ENCODE results near the gene CYTH3. TPM values are rescaled to one million over a fixed set of nuclear protein-coding genes. Genes with fewer than 3 reads are reported as not detected.
A peak's percentile ranks its signal among the peaks of the same experiment; 100 is the strongest.

CYTH3 gene
- total and polyA plus RNA-seq, 9 of the 15 experiments (the other 6 are each of a cell fraction or from before 2014, with no cell fraction given), result 0.25 to 15.2 (median 11.4) TPM

DNA sequence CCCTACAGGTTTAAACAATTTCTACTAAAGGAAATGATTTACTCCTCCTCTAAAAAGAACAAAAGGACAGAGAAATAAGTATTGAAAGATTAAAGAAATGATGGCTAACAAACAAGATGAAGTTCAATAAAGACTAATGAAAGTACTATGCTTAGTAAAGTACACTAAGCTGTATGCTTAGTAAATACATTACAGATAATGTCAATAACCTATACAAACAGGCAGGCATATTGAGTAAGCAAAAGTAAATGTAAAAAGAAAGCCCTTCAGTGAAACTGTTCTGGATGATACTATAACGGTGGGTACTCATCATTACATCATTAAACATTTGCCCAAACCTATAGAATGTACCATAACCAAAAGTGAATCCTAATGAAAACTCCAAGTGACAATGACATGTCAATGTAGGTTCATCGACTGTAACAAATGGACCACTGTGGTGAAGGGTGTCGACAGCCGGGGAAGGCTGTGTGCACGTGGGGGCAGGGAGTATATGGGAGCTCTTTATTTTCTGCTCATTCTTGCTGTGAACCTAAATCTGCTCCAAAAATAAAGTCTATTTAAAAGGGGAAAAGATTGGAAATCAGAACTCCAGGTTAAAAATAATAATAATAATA is 34.0 kb downstream of the CYTH3 start:
- 61% methylated on average over 5 of the region's 5 CpGs for WGBS (ENCODE audit: insufficient coverage, low coverage, missing lambda C conversion rate)
- no peak overlapping the region for H3K4me3 ChIP-seq
- no peak overlapping the region for H3K9ac ChIP-seq (ENCODE audit: insufficient read depth in 1 of 2, low read depth in 2 of 2, low read length in 2 of 2)
- FAIRE-seq (no peak), ATAC-seq (no peak), DNase-seq (ENCODE audit: extremely low read depth in 1 of 4, low spot score in 3 of 4) (no peak)
- H3K27me3 ChIP-seq (ENCODE audit: control insufficient read depth in 2 of 2, insufficient read depth in 2 of 2, low read length in 2 of 2), result no peaks in the 10 kb centered on the region
- no peak overlapping the region for H3K27ac ChIP-seq (ENCODE audit: extremely low read depth, low read depth, low read length)
- no peak overlapping the region for H2AFZ ChIP-seq (ENCODE audit: low read depth, low read length)
- no peaks in the 10 kb centered on the region for H3K9me3 ChIP-seq (replicated peaks; ENCODE audit: control insufficient read depth, insufficient read depth, low read depth, low read length)
- H4K20me1 ChIP-seq (replicated peaks; ENCODE audit: control insufficient read depth, insufficient read depth, low read length), result no peaks in the 10 kb centered on the region
- peaks cover 0 to 7% of the 10 kb centered on the region in 2 experiments; a peak in 2 of 5 replicates for H3K4me1 ChIP-seq (replicated peaks in 1 of 2; ENCODE audit: control insufficient read depth in 2 of 2, insufficient read depth in 2 of 2, low read length in 2 of 2)
- H3K79me2 ChIP-seq (ENCODE audit: control insufficient read depth, insufficient read depth, low read length), result peaks cover 13% of the 10 kb centered on the region; the same call in 2 of the 3 replicates
- POLR2A ChIA-PET, result no interaction called here
- no peaks in the 10 kb centered on the region for H3K36me3 ChIP-seq (ENCODE audit: control insufficient read depth, insufficient read depth, low read length)
- no TSS peak for BruUV-seq (replicated peaks)
- no peaks in the 10 kb centered on the region for H3K9me1 ChIP-seq (ENCODE audit: control insufficient read depth, insufficient read depth, low read length)
- in situ Hi-C loops (cut with MboI) (no loop called here), intact Hi-C loops (cut with micrococcal nuclease) (no loop called here)
- CTCF ChIA-PET (ENCODE audit: low intra/inter-chr PET ratio), result no interaction called here
- H3K4me2 ChIP-seq (ENCODE audit: insufficient read depth, low read length), result no peak overlapping the region
- TF ChIP-seq PBX2 (CRISPR knock-in tag; IDR thresholded peaks at IDR 0.05; ENCODE audit: low read depth) (no peak), PBX2 (tag; conservative IDR thresholded peaks at IDR 0.05; ENCODE audit: low read depth) (0 out of 2 replicates have a peak, but pooled peaks have one; percentile 7), SP2 (IDR thresholded peaks at IDR 0.05; ENCODE audit: extremely low read depth, low read depth, low read length, poor library complexity, severe bottlenecking) (no peak), ILK (tag; IDR thresholded peaks at IDR 0.05; ENCODE audit: borderline replicate concordance, low read depth) (no peak)
- TF ChIP-seq, protein P1, sequence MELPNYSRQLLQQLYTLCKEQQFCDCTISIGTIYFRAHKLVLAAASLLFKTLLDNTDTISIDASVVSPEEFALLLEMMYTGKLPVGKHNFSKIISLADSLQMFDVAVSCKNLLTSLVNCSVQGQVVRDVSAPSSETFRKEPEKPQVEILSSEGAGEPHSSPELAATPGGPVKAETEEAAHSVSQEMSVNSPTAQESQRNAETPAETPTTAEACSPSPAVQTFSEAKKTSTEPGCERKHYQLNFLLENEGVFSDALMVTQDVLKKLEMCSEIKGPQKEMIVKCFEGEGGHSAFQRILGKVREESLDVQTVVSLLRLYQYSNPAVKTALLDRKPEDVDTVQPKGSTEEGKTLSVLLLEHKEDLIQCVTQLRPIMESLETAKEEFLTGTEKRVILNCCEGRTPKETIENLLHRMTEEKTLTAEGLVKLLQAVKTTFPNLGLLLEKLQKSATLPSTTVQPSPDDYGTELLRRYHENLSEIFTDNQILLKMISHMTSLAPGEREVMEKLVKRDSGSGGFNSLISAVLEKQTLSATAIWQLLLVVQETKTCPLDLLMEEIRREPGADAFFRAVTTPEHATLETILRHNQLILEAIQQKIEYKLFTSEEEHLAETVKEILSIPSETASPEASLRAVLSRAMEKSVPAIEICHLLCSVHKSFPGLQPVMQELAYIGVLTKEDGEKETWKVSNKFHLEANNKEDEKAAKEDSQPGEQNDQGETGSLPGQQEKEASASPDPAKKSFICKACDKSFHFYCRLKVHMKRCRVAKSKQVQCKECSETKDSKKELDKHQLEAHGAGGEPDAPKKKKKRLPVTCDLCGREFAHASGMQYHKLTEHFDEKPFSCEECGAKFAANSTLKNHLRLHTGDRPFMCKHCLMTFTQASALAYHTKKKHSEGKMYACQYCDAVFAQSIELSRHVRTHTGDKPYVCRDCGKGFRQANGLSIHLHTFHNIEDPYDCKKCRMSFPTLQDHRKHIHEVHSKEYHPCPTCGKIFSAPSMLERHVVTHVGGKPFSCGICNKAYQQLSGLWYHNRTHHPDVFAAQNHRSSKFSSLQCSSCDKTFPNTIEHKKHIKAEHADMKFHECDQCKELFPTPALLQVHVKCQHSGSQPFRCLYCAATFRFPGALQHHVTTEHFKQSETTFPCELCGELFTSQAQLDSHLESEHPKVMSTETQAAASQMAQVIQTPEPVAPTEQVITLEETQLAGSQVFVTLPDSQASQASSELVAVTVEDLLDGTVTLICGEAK (IDR thresholded peaks at IDR 0.05), result no peak
- TF ChIP-seq, protein P1 (CRISPR knock-in tag; IDR thresholded peaks at IDR 0.05), result no peak
- TF ChIP-seq, protein P2, sequence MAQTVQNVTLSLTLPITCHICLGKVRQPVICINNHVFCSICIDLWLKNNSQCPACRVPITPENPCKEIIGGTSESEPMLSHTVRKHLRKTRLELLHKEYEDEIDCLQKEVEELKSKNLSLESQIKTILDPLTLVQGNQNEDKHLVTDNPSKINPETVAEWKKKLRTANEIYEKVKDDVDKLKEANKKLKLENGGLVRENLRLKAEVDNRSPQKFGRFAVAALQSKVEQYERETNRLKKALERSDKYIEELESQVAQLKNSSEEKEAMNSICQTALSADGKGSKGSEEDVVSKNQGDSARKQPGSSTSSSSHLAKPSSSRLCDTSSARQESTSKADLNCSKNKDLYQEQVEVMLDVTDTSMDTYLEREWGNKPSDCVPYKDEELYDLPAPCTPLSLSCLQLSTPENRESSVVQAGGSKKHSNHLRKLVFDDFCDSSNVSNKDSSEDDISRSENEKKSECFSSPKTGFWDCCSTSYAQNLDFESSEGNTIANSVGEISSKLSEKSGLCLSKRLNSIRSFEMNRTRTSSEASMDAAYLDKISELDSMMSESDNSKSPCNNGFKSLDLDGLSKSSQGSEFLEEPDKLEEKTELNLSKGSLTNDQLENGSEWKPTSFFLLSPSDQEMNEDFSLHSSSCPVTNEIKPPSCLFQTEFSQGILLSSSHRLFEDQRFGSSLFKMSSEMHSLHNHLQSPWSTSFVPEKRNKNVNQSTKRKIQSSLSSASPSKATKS (CRISPR knock-in tag; IDR thresholded peaks at IDR 0.05), result no peak

Data from K562 (cell line).